TTC549 (cell line): ENCODE data around the gene PRAMEF11.
"Not testable (repeated sequence)": the region's sequence is repeated elsewhere in the genome, so short reads cannot be mapped to it uniquely, and the experiment has no call there.

Experiments used
- FAIRE-seq: peaks from 2 replicates; lab custom pipeline; 2012; peaks lifted over from hg19 to GRCh38; lab: Jason Lieb, UNC

Gene PRAMEF11

GRCh38 chr1:12831310-12831709, at the start of gene PRAMEF11:
TSS of gene PRAMEF11 (minus strand) at chr1:12831410. CDS start at chr1:12828789, 2,621 bp downstream.
- FAIRE-seq: not testable (repeated sequence)

DNA sequence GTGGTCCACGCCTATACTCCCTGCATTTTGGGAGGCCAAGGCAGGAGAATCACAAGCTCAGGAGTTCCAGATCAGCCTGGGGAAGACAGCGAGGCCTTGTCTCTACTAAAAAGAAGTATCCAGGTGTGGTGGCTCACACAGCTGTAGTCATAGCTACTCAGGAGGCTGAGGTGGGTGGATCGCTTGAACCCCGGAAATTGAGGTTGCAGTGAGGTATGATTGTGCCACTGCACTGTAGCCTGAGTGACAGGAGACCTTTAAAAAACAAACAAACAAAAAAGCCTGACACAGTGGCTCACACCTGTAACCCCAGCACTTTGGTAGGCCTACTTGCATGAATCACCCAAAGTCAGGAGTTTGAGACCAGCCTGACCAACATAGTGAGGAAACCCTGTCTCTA, 47.2 kb upstream of the PRAMEF11 start:
- not testable (repeated sequence) for FAIRE-seq

DNA sequence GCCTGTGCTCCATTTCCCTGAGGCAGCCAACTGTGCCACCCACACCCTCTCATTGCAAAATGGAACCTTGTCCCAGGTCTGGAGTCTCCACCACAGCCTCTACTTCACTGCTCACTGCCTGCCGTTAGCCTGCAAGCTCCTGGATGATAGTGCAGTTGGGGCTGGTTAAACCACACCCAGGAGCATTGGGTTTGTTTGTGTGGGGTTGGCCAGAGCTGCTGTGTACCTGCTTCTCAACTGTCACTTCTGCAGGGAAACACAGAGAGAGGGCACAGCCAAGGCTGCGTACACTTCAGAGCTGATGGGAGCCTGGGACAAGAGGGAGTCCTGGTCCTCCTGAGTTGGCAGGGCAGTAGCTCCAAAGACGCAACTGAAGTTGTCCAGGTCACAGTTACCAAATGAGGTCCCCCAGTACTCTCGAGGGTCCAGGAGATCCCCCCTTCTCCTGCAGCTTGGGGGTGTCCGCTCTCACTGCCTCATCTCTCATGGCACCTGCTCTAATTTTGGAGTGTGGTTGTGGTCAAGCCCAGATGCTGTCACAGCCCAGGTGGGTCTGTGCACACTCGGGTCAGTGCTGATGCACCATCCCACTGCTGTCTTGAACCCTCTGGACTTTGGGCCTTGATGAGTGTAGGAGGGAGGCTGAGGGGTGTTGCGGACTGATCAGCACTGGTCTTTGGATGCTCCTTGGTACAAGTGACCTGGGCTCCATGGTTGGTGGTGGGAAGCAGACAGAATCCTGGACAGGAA, 32.1 kb upstream of the PRAMEF11 start:
- not testable (repeated sequence) for FAIRE-seq

DNA sequence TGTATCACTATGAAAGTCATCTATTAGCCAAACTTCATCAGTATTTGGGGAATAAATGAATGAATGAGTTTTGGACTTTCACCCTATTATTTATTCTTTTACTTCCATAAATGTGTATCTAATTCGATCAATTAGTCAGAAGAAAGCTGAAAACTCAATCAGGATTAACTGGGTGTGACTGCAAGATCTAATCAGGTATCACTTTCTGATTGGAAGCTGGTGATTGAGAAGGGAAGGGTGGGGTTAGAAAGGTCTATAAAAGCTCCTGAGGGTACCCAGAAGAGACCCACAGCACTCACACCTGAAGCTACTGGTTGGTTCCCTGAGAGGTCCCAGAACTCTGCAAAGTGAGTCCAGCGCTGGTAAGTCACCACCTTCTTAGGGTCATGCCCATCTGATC, 25.6 kb upstream of the PRAMEF11 start, which contains the start of gene PRAMEF2:
Gene PRAMEF2 (plus strand): TSS at position 301 of the 400 bp plus-strand sequence. CDS start 1,924 bp downstream, outside the sequence.
- not testable (repeated sequence) for FAIRE-seq

DNA sequence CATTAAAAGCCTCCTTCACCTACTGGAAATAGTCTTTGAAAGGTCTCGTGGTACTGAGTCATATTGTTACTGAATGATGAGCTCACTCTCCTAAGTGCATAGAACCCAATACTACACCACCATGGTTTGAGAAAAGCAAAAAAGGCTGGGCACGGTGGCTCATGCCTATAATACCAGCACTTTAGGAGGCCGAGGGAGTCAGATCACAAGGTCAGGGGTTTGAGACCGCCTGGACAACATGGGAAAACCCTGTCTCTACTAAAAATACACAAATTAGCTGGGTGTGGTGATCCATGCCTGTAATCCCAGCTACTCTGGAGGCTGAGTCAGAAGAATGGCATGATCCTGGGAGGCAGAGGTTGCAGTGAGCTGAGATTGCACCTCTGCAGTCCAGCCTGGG, 20.6 kb upstream of the PRAMEF11 start:
- FAIRE-seq: no peak

- not testable (repeated sequence) for FAIRE-seq
Measured at GRCh38 chr1:12848620-12849019, 17.4 kb upstream of the PRAMEF11 start, which contains the start of gene HNRNPCL1. TSS of gene HNRNPCL1 (minus strand) at chr1:12848720. CDS start at chr1:12848289, 431 bp downstream.

GRCh38 chr1:12833251-12833650, 2.0 kb upstream of the PRAMEF11 start:
- not testable (repeated sequence) for FAIRE-seq

- not testable (repeated sequence) for FAIRE-seq
Measured at GRCh38 chr1:12819061-12819460, 12.1 kb downstream of the PRAMEF11 start.

GRCh38 chr1:12811409-12811784, 19.8 kb downstream of the PRAMEF11 start:
- FAIRE-seq: no peak

- FAIRE-seq: no peak
Measured at GRCh38 chr1:12810691-12811408, 20.4 kb downstream of the PRAMEF11 start.

DNA sequence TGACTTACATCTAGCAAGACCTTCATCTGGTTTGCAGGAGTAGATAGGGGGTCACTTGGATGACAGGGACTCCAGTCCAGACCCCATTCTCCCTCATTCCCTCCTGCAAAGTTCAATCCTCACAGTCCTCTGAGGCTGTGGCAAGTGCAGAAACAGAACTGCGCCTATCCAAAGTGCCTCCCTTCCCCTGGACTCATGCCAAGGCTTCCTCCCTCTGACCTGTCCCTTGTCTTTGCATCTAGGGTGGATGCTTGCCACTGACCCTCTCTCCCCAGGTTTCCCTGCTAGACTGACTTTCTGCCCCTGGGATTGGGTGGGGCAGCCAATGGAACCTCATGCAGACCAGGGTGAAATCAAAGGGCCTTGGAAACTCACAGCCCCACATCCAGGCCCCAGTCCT, 21.3 kb downstream of the PRAMEF11 start:
- no peak for FAIRE-seq

DNA sequence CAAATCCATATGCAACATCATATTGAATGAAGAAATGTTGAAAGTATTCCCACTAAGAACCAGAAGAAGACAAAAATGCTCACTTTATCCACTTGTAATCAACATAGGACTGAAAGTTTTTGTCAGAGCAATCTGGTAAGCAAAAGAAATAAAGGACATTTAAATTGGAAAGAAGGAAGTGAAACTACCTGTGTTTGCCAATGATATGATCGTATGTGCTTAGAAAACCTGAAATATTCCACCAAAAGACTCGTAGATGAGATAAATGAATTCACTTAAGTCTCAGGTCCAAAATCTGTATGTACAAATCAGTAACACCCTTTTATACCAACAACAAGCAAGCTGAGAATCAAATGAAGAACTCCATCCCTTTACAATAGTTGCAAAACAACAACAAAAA, 31.5 kb downstream of the PRAMEF11 start:
- no peak for FAIRE-seq

- FAIRE-seq: no peak
Measured at GRCh38 chr1:12798911-12799310, 32.3 kb downstream of the PRAMEF11 start.

DNA sequence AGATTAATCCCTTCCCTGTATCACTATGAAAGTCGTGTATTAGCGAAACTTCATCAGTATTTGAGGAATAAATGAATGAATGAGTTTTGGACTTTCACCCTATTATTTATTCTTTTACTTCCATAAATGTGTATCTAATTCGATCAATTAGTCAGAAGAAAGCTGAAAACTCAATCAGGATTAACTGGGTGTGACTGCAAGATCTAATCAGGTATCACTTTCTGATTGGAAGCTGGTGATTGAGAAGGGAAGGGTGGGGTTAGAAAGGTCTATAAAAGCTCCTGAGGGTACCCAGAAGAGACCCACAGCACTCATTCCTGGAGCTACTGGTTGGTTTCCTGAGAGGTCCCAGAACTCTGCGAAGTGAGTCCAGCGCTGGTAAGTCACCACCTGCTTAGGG, 40.1 kb downstream of the PRAMEF11 start, which contains the start of gene PRAMEF1:
Gene PRAMEF1 (plus strand): TSS at position 301 of the 400 bp plus-strand sequence. CDS start 1,831 bp downstream, outside the sequence.
- not testable (repeated sequence) for FAIRE-seq

GRCh38 chr1:12784729-12785128, 46.5 kb downstream of the PRAMEF11 start:
- FAIRE-seq: not testable (repeated sequence)

- FAIRE-seq: not testable (repeated sequence)
Measured at GRCh38 chr1:12783783-12784182, 47.4 kb downstream of the PRAMEF11 start.

DNA sequence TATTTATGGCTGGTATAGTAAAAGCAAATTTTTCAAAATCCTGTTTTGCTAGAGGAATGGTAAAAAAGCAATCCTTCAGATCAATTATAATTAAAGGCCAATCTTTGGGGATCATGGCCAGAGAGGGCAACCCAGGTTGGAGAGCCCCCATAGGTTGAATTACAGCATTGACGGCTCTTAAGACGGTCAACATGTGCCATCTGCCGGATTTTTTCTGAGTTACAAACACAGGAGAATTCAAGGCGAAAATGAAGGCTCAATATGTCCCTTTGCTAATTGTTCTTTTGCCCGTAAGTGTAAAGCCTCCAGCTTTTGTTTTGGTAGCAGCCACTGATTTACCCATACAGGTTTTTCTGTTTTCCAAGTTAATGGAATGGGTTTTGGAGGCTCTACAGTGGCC, 49.7 kb downstream of the PRAMEF11 start:
- peak; percentile 48 for FAIRE-seq

GRCh38 chr1:12778907-12779306, 52.3 kb downstream of the PRAMEF11 start:
- FAIRE-seq: no peak

- no peak for FAIRE-seq
Measured at GRCh38 chr1:12778061-12778460, 53.1 kb downstream of the PRAMEF11 start.

DNA sequence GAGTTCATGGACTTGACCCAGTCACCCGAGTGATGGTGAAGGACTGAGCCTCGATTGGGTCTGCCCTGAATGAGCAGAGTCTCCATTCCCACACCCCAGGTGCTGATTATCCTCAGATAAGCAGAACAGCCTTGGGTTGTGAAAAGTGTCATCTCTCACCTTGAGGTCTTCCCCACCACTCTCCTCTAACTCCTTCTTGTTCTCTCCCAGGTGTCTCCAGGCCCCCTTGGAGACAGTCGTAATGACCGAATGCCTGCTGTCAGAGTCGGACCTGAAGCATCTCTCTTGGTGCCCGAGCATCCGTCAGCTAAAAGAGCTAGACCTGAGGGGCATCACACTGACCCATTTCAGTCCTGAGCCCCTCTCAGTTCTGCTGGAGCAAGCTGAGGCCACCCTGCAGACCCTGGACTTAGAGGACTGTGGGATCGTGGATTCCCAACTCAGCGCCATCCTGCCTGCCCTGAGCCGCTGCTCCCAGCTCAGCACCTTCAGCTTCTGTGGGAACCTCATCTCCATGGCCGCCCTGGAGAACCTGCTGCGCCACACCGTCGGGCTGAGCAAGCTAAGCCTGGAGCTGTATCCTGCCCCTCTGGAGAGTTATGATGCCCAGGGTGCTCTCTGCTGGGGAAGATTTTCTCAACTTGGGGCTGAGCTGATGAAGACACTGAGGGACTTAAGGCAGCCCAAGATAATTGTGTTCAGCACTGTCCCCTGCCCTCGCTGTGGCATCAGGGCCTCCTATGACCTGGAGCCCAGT, 54.2 kb downstream of the PRAMEF11 start:
- no peak for FAIRE-seq

- no peak for FAIRE-seq
Measured at GRCh38 chr1:12775443-12775842, 55.8 kb downstream of the PRAMEF11 start.

GRCh38 chr1:12774801-12775345, 56.3 kb downstream of the PRAMEF11 start:
- no peak for FAIRE-seq
